Cardiac septum (tissue), 1 donor: Measurements from ENCODE around the gene NTN1. TPM values are rescaled to one million over a fixed set of nuclear protein-coding genes. Genes with fewer than 3 reads are reported as not detected.
A peak's percentile ranks its signal among the peaks of the same experiment; 100 is the strongest.

Source experiments
- DNase-seq: peaks from one replicate; pipeline ENCODE4 v3.0.0-alpha.2; 2020; ENCODE audit warnings: low spot score
- intact Hi-C: fragments of 100-400 bp; cut with DNase I; formaldehyde crosslinking; loops from one replicate; pipeline ENCODE4 v1.14.0; 2022
- total RNA-seq: library from RNA; stranded (reverse); fragmentation: NEBNext Ultra II Directional; extraction: Animal tissue kit (Norgen Biotek cat#: 25700); gene quantifications from one replicate; pipeline ENCODE4 v1.2.1, GENCODE V29; 2021
- donor health status: DM: no; HTN: no; CAD: no.

Gene NTN1
- total RNA-seq, 1 donor from 2014 or later: 11.5 TPM

DNA sequence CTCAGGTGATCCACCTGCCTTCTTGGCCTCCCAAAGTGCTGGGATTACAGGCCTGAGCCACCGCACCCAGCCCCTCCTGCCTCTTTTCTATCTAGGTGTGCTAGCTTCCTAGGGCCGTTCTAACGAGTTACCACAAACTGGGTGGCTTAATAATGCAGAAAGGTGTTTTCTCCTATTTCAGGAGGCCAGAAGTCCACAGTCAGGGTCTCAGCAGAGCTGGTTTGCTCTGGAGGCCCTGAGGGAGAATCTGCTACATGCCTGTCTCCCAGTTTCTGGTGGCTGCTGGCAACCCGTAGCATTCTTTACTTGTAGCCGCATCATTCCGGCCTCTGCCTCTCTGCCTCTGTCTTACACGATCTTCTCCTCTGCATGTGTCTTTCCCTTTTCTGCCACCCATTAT, 89.2 kb downstream of the NTN1 start:
- intact Hi-C loops: loop anchor here (10.0 kb wide), 1 partner anchor 184 kb away; no protein-coding TSS in a partner anchor
- no peak for DNase-seq

DNA sequence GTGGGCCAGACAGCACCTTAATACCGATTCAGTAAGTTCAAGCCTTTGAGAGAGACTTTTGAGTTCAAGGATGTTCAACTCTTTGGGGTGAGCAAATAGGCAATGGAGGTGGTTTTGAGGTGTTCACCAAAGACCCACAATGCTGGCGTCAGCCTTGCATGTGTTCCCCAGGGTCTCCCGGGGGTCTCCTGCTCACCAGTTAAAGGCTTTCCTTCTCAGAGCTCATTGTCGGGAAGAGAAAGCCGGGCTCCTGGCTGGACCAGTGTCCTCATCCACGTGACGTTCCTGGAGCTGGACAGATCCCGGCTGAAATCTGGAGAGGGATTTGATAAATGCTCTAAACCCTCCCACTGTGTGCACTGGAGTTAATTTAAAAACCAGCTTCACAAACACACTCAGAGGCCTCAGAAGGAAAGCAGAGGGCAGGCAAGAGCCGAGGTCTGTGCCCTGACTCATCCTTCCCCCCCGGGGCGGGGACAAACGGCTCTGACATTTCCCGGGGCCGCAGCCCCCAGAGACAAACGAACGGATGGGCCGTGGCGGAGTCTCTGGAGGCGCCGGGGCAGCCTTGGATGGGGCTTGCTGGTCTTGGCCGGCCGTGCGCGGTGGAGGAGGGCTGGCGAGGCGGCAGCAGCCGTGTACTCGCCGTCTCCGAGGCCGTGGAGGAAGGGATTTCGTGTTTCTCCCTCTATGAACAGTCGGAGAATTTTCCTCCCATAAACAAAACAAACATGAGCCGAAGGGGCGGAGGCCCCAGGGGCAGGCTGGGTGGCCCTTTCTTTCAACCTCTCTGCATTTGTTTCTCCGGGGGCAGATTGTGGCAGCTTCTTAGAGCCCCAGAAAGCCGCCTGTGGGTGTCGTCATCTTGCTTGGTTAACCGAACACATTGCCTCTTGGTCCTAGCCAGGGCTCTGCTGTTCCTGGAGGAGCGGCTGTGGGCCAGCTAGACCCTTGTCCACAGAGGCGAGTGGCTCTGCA, 94.2 kb downstream of the NTN1 start:
- intact Hi-C loops: loop anchor here (10.0 kb wide), 1 partner anchor 179 kb away; no protein-coding TSS in a partner anchor
- no peak for DNase-seq

DNA sequence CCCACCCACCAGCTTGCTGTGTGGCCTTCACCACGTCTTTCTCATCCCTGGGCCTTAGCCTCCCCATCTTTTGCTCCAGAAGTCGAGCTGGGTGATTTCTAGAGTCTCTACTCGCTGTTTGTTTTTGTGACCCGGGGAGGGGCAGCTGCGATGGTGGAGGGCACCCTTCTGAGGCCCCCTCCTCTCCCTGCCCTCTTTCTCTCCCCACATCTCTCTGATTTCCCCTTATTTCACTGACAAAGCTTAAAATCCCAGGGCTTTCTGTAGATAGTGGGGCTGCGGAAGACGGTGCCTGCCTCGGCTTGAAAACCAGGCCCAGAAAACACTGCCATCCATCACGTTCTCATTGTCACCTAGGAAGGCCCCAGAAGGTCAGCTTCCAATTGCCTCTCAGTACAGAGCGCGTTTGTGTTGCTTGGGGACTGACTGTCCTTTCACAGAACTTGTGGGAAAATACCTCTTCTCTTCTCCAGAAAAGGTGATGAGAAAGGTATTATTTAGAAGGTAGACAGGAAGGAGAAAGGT, 95.1 kb downstream of the NTN1 start:
- no peak for DNase-seq
- intact Hi-C loops: loop anchor here (10.0 kb wide), 1 partner anchor 178 kb away; no protein-coding TSS in a partner anchor

DNA sequence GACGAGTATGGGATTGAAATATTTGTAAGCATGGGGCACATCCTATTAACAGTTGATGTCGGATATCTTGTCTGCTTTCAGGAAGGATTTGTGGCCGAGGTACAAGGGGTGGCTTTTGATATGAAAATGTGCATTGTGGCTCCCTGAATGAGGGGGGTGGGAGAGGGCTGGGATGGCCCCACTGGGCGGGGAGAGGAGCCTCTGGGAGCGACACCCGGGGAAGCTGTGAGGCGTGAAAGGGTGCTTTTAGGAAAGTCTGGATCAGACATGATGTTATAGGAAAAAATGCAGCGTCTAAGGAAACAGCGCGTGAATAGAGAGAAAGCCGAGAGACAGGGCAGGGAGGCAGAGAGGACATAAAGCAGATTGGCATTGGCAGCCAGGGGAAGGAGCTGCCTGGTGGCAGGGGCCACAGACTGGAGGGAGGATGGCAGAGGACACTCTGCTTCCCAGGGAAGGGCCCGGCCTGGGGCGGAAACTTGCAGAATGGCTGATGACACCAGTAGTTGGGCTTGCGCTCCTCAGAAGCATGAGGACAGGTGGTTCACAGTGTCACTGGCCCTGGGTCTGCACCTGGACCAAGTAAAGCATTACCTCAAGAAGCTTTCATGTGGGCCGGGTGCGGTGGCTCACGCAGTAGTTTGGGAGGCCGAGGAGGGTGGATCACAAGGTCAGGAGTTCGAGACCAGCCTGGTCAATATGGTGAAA, 95.7 kb downstream of the NTN1 start:
- intact Hi-C loops: loop anchor here (10.0 kb wide), 1 partner anchor 178 kb away; no protein-coding TSS in a partner anchor
- no peak for DNase-seq

DNA sequence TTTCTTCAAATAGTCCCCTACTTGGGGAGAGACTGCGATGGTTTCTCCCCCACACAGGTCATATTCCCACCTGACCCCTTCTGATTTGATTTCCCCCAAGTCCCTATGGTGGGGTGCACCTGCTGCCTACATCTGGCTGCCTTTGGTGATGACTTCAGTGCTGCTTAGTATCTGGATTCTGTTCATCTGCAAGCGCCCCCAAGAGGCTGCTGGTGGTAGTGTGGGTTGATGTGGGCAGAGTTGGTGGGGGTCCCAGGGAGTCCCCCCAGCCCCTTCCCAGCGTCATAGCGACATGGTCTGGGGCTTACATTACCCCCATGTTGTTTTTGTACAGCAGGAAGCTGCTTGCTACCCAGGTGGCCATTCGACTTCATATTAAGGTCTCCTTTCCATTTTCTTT, 99.2 kb downstream of the NTN1 start:
- DNase-seq: no peak
- intact Hi-C loops: no loop called here

DNA sequence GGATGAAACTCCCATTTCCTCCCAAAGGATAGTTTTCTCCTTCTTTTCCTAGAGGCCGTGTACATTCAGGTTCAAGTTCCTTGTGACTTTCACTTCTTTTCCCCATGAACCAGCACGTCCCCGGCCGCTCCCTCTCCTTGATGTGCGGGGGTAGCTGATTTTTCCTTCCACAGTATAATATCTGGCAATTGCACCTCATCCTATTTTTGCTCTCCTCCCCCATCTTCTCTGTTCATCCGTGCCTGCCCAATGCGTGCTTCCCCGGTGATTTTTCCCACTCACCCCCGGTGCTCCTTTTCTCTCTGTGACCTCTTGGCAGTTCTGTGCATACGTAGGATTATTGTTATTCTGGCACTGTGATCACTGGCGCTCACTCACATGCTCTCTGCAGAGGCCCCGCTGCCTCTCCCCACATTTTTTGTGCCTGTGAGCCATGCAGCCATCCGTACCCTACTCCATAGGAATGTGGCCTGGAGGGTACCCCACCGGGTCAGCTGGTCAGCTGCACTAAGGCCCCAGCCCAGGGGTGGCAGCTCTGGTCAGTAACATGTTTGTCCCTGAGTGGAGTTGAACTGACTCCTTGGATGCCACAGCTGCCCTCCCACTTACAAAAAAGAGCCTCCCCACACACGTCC, 100.0 kb downstream of the NTN1 start:
- no peak for DNase-seq
- intact Hi-C loops: no loop called here

DNA sequence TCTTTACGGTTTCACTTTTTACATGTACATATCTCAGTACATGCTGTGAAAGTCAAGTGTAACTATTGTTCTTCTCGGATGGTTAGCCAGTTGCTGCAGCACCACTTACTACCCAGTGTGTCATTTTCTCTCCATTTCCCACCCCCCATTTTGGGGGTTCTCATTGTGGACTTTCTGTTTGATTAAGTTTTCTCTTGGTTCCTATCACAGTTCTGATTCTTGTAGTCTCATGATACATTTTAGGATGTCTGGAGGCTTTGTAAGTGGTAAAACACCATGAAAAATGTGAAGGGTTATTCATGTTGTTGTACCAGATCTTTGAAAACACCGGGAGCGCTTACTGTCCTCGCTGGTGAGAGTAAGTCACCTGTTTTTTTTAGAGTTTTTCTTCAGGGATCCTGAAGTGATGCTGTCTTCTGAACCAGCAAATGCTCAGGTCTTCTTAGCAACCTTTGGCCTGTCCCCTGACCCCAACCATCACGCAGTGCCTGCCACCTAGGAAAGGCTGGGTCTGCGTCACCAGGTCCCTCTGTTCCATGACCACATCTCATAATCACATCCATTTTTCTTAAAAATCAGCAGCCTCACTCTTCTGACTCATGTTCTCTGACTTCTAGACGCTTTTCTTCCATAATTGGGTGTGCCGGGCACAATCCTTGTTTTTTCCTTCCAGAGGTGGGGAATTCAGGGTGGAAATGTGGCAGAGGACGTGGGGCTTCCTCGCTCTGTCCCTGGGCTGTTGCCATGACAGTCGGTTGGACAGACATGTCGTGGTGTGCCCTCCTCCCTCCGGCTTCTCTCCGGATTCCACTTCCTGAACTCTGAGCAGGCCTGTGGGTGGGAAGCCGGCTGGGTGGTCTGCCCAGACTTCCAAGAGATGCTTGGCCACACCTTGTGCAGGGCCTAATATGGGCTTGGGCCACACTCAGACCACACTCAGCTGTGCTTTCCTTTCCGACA, 102.6 kb downstream of the NTN1 start:
- DNase-seq: no peak
- intact Hi-C loops: no loop called here

DNA sequence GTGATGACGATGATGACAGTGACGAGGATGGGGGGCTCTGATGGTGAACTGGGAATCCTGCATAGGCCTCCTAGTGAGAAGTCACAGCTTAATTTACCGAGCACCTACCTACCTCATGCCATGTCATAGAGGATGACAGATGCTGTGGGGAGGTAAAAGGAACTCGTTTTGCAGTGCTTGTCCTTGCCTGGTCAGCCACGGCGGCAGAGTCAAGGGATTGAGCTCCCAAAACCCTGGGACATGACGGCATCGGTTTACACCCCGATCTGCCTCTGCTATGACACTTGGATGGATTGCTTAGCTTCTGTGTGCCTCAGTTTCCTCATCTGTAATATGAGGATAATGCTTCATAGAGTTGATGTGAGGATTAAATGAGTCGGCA, 103.2 kb downstream of the NTN1 start:
- intact Hi-C loops: no loop called here
- DNase-seq: no peak

DNA sequence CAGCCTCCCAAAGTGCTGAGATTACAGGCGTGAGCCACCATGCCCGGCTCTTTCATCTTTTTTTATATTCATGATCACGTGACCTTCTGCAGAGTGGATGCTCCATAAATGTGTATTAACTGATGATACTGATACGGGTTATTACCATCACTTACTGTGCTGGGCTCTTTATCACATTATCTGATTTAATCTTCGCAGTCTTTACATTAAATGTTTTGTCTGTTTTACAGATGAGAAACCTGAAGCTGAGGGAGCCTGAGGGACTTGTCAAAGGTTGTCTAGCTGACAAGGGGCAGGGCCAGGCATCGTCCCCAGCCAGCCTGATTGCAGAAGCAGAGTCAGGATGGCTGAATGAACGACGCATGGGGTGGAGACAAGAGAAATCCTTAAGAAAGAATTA, 104.4 kb downstream of the NTN1 start:
- intact Hi-C loops: no loop called here

DNA sequence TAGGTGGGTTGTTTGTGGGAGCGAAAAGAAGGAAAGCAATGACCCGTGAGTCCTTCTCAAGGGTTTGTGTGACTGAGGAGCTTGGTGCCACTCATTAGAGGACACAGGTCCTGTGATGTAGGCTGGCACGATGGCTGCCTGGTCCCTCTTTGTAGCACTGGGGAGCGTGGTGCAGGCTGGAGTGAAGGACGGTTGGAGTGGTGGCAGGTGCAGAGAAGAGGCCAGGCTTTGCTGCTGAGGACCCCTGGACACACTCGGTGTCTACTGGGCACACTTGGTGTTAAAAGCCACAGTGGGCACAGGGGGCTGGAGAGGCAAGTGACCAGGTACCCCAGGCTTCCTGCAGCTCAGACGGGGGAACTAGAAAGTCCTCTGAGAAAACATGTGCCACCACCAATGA, 106.0 kb downstream of the NTN1 start:
- intact Hi-C loops: no loop called here
- no peak for DNase-seq

More for the DNA sequence above, 104.4 kb downstream of the NTN1 start:
- no peak for DNase-seq

DNA sequence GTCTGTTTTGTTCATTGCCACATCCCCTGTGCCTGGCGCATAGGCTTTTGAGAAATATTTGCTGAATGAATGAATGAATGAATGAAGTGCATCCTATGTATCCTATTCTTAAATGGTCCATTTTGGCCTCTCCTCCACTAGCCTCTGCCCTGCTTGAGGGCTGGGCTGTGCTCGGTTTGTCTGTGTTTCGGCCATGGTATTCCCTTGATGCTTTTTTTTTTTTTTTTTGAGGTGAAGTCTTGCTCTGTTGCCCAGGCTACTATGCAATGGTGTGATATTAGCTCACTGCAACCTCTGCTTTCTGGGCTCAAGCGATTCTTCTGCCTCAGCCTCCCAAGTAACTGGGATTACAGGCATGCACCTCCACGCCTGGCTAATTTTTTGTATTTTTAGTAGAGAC, 110.1 kb downstream of the NTN1 start:
- intact Hi-C loops: no loop called here
- DNase-seq: no peak

DNA sequence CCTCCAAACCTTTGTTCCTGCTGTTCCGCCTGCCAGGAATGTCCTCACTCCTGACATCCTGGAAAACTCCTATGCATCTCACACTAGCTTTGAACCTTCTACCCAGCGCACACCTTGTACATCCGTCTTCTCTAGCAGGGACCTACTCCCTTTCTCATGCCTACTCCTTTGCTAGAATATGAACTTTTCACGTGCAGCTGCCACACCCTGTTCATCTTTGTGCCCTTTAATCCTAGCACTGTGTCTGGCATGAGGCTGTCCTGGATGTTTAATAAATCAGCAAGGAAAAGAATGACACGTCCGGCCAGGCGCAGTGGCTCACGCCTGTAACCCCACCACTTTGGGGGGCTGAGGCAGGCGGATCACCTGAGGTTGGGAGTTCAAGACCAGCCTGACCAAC, 111.0 kb downstream of the NTN1 start:
- DNase-seq: no peak
- intact Hi-C loops: no loop called here

DNA sequence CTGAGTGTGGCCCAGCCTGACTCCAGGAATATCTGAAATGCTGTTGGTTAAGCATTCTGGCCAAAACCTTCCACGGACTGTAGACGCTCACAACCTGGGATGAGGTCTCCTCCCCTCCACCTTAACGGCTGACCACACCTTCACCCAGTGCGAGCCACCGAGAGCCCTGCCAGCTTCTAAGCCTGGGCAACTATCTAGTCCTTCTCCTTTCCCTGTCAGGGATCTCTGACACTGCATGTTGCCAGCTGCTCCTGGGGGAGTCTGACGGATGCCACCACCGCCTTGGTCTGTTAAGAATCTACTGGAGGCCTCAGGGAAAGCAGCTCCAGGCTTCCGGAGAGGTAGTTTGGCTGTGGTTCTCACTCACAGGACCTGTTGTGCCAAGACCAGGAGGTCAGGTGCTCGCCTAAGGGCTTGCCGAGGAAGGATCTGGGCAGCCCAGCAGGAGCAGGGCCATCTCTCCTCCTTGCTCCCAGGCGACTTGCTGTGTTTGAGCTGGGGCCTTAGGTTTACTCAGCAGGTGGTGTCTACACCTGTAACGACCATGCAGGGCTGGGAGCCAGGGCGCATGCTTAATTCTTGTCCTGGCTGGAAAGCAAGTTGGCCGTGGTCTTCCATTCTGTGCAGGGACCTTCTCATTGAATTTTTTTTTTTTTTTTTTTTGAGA, 111.8 kb downstream of the NTN1 start:
- intact Hi-C loops: no loop called here
- DNase-seq: no peak

DNA sequence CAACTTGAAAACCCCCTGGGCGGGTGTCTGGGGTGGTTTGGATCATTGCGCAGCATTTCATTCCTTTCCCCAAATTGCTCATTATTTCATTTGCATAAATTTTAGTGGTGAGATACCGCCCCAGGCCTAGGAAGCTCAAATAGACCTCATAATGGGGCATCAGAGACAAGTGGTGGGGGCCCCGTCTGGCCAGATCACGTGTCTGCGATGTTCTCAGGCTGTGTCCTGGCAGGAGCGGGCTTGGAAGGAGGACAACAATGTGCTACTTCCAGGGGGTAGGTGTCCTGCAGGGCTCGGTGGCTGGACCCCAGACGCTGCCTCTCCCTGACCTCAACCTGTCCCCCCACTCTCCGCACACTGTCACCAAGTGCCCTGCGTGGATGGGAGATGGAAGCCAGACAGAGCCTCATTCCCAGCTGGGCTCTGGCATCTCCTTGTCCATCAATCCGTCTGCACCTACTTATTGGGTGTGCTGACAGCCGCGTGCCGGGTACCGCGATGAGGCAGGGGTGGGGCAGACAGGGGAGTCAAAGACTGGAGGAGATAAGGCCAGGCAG, 116.9 kb downstream of the NTN1 start:
- intact Hi-C loops: no loop called here
- peak; percentile 80 for DNase-seq

DNA sequence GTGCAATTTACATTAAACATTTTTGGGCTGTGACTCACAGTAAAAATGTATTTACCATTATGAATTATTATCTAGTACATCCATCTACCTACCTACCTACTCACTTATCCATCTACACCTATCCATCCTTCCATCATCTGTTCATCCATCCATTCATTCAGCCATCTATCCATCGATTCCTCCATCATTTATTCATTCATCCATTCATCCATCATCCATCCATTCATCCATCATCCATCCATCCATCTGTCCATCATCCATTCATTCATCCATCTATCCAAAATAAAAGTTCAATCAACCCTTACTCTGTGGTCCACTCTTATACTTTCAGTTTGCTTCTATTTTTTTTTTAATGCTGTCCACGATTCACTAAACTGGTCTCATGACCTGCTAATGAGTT, 118.4 kb downstream of the NTN1 start:
- no peak for DNase-seq
- intact Hi-C loops: no loop called here

DNA sequence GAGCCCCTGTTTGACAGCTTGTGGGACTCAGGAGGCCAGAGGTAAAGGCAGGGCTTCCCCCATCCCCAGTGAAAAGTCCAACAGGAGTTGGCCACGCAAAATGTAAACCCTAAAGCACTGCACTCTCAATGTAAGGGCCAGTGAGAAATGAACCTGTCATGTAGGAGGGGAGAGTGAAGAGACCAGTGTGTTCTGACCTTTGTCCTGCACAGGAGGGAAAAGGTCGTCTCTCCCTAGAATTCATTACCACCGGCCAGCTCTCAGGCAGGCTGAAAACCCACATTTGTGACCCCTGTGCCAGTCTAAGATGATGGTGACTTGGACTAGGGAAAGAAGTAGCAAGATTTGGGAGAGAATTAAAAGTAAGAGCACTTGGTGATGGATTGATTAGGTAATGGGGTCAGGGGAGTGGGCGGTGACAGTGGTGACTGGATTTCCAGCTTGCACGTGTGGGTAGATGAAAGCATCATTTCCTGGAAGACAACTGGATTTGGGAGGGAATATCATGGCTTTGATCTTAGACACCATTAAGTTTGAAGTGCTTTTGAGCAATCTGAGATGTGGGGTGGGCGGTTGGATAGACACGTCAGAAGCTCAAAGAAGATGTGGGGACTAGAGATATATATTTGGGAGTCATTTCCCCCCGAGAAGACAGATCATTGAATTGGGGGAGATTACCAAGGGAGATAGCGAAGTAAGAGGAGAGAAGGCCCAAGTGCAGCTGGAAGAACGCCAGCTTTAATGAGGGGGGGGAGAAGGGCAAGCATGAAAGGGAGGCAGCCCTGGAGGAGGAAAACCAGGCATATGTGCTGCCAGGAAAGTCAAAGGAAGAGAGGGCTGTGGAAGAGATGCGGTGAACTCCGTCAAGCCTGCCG, 119.5 kb downstream of the NTN1 start:
- intact Hi-C loops: no loop called here
- no peak for DNase-seq

DNA sequence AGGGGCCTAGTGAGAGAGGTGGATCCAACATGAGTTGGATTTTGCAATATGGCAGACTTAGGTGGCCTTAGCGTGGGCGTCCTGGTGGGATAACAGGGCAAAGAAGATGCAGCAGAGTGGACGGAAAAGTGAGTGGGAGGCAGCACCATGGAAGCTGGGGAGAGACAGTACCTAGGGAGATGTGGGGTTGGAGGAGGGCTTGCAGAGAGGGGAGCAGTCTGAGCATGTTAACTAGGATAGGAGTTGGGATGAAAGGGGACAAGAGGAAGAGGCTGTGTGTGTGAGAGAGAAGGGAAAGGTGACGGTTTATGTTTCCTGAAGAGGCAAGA, 120.1 kb downstream of the NTN1 start:
- intact Hi-C loops: no loop called here
- no peak for DNase-seq
